Skin epidermis (tissue), 12 donors: ENCODE data around the gene LRRC75B.
A peak's percentile ranks its signal among the peaks of the same experiment; 100 is the strongest.

Experiments used
- H3K27ac ChIP-seq, 21 experiments: fragments of 200-600 bp; sonication (generic) in 11 of 21; one replicate each; pipeline ENCODE4 v1.5.0; 2020; ENCODE audit warnings: mild to moderate bottlenecking in 3 of 21, inconsistent platforms in 2 of 21, moderate library complexity in 2 of 21
- H3K4me3 ChIP-seq, 7 experiments: fragments of 200-600 bp; sonication (generic) in 2 of 7; one replicate each; pipeline ENCODE4 v1.5.0; 2020; ENCODE audit warnings: inconsistent platforms in 2 of 7, mild to moderate bottlenecking in 2 of 7, moderate library complexity in 1 of 7

LRRC75B gene

GRCh38 chr22:24588381-24588756 is 4.5 kb downstream of the LRRC75B start:
- H3K27ac ChIP-seq = no peak overlapping the region
- H3K4me3 ChIP-seq = no peak overlapping the region

- no peak overlapping the region for H3K4me3 ChIP-seq
- no peak overlapping the region for H3K27ac ChIP-seq
Measured at GRCh38 chr22:24587948-24588347, 4.9 kb downstream of the LRRC75B start.

- H3K4me3 ChIP-seq = no peak overlapping the region
- no peak overlapping the region for H3K27ac ChIP-seq
Measured at GRCh38 chr22:24587251-24587650, 5.6 kb downstream of the LRRC75B start.

- H3K27ac ChIP-seq = no peak overlapping the region
Measured at GRCh38 chr22:24585927-24586546, 6.8 kb downstream of the LRRC75B start.

GRCh38 chr22:24585461-24585860 is 7.4 kb downstream of the LRRC75B start:
- H3K27ac ChIP-seq = no peak overlapping the region
- H3K4me3 ChIP-seq = no peak overlapping the region

More at GRCh38 chr22:24585927-24586546, 6.8 kb downstream of the LRRC75B start:
- H3K4me3 ChIP-seq = no peak overlapping the region

GRCh38 chr22:24584871-24585411 is 7.9 kb downstream of the LRRC75B start:
- Histone ChIP-seq H3K27ac (peak overlapping the region in 2 of 21 experiments; percentile 20 to 67), H3K4me3 (no peak overlapping the region)

- H3K4me3 ChIP-seq = no peak overlapping the region
- peak overlapping the region in 8 of 21 experiments; percentile 2 to 67 (median 27) for H3K27ac ChIP-seq
Measured at GRCh38 chr22:24584166-24584790, 8.6 kb downstream of the LRRC75B start.

- no peak overlapping the region for H3K4me3 ChIP-seq
- peak overlapping the region in 9 of 21 experiments; percentile 2 to 67 (median 20) for H3K27ac ChIP-seq
Measured at GRCh38 chr22:24583221-24584165, 9.4 kb downstream of the LRRC75B start.

- Histone ChIP-seq H3K4me3 (no peak overlapping the region), H3K27ac (peak overlapping the region in 1 of 21 experiments; percentile 65)
Measured at GRCh38 chr22:24582056-24582814, 10.6 kb downstream of the LRRC75B start.

GRCh38 chr22:24580276-24580675 is 12.6 kb downstream of the LRRC75B start:
- Histone ChIP-seq H3K27ac (peak overlapping the region in 6 of 21 experiments; percentile 3 to 67 (median 45)), H3K4me3 (no peak overlapping the region)

GRCh38 chr22:24579258-24579601 is 13.6 kb downstream of the LRRC75B start:
- Histone ChIP-seq H3K27ac (peak overlapping the region in 13 of 21 experiments; percentile 32 to 80 (median 57)), H3K4me3 (no peak overlapping the region)

- Histone ChIP-seq H3K4me3 (no peak overlapping the region), H3K27ac (peak overlapping the region in 18 of 21 experiments; percentile 6 to 80 (median 48))
Measured at GRCh38 chr22:24578355-24579257, 14.3 kb downstream of the LRRC75B start.

- Histone ChIP-seq H3K27ac (peak overlapping the region in 2 of 21 experiments; percentile 19 to 30), H3K4me3 (no peak overlapping the region)
Measured at GRCh38 chr22:24576778-24577177, 16.1 kb downstream of the LRRC75B start.

- H3K4me3 ChIP-seq = no peak overlapping the region
- H3K27ac ChIP-seq = no peak overlapping the region
Measured at GRCh38 chr22:24571266-24571665, 21.6 kb downstream of the LRRC75B start.

GRCh38 chr22:24567668-24568067 is 25.2 kb downstream of the LRRC75B start:
- Histone ChIP-seq H3K4me3 (no peak overlapping the region), H3K27ac (no peak overlapping the region)

GRCh38 chr22:24566899-24567511 is 25.9 kb downstream of the LRRC75B start:
- Histone ChIP-seq H3K4me3 (no peak overlapping the region), H3K27ac (no peak overlapping the region)

- H3K4me3 ChIP-seq = no peak overlapping the region
- H3K27ac ChIP-seq = no peak overlapping the region
Measured at GRCh38 chr22:24565077-24565476, 27.8 kb downstream of the LRRC75B start.
